ENCODE measurements around the gene PLCXD3.

The PLCXD3 gene

DNA sequence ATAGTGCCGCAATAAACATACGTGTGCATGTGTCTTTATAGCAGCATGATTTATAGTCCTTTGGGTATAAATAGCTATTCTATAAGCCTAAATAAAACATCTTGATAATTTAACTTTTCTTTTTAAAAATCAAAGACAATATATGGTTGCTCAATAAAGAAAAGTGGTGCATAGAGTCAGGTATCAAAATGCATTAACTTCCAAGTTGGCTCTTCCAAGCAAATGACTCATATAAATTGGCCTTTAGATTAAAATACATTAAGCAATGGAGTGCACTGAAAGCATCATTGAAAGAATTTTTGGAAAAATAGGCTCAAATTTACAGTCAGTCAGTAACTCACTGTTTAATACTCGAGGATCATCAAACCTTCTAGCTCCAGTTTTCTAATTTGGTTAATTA, 106.6 kb downstream of the PLCXD3 start:
- Mint-ChIP-seq H3K9me3 (peaks cover 9% of the 10 kb centered on the region), H3K27ac (ENCODE audit: low read depth) (no peak overlapping the region), H3K36me3 (ENCODE audit: insufficient read depth) (no peaks in the 10 kb centered on the region), H3K4me1 (no peaks in the 10 kb centered on the region), H3K4me3 (no peak overlapping the region), H3K27me3 (no peaks in the 10 kb centered on the region)
- no peak for ATAC-seq (replicated peaks; ENCODE audit: extremely low read depth, poor library complexity, severe bottlenecking)
- DNase-seq (ENCODE audit: low spot score in 2 of 2) = no peak

DNA sequence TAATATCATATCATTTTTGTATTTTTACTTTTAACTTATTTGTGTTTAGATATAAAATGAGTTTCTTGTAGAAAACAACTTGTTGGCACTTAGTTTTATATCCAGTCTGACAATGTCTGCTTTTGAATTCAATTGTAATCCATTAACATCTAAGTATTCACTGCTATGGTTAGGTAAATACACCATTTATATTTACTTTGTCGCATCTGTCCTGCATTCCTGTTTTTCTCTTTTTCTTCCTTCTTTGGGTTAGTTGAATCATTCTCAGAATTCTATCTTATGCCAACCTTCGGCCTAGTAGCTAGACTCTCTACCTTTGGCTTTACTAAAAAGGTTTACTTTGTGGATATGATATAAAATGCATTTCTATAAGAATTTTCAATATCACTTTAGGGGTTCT, 107.6 kb downstream of the PLCXD3 start:
- Mint-ChIP-seq H3K4me1 (no peaks in the 10 kb centered on the region), H3K9me3 (peaks cover 15% of the 10 kb centered on the region), H3K36me3 (ENCODE audit: insufficient read depth) (no peaks in the 10 kb centered on the region), H3K4me3 (no peak overlapping the region), H3K27ac (ENCODE audit: low read depth) (no peak overlapping the region), H3K27me3 (no peaks in the 10 kb centered on the region)
- DNase-seq (ENCODE audit: low spot score in 2 of 2) = no peak
- ATAC-seq (replicated peaks; ENCODE audit: extremely low read depth, poor library complexity, severe bottlenecking) = no peak

DNA sequence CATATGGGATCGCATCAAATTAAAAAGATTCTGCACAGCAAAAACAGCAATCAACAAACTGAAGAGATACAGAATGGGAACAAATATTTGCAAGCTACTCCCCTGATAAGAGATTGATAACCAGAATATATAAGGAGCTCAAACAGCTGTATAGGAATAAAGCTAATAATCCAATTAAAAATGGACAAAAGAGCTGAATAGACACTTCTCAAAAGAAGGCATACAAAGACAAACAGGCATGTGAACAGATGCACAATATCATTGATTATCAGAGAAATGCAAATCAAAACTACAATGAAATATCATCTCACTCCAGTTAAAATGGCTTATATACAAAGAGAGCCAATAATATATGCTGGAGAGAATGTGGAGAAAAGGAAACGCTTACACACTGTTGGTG, 110.6 kb downstream of the PLCXD3 start:
- H3K4me3 Mint-ChIP-seq = no peak overlapping the region

DNA sequence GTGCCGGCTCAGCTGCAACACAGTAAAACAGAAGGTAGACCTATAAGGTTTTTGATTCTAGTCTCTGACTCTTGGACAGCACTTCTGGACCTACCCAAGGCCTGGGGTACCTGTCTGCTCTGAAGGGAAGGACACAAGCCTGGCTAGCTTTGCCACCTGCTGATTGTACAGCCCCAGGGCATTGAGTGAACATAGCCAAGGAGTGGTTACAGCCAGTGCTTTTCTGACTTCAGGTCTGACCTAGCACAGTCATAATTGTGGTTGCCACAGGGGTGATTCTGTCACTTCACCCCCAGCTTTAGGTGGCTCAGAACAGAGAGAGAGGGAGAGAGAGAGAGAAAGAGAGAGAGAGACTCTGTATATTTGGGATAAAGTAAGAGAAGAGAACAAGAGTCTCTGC, 118.4 kb downstream of the PLCXD3 start:
- H3K27me3 Mint-ChIP-seq = no peaks in the 10 kb centered on the region
- no peaks in the 10 kb centered on the region for H3K36me3 Mint-ChIP-seq (ENCODE audit: insufficient read depth)
- no peak overlapping the region for H3K4me3 Mint-ChIP-seq
- no peak for DNase-seq (ENCODE audit: low spot score in 2 of 2)
- peaks cover 14% of the 10 kb centered on the region for H3K9me3 Mint-ChIP-seq
- no peaks in the 10 kb centered on the region for H3K4me1 Mint-ChIP-seq
- ATAC-seq (replicated peaks; ENCODE audit: extremely low read depth, poor library complexity, severe bottlenecking) = no peak
- H3K27ac Mint-ChIP-seq (ENCODE audit: low read depth) = no peak overlapping the region

More for the DNA sequence above, 110.6 kb downstream of the PLCXD3 start:
- Mint-ChIP-seq H3K36me3 (ENCODE audit: insufficient read depth) (no peaks in the 10 kb centered on the region), H3K4me1 (no peaks in the 10 kb centered on the region), H3K9me3 (peaks cover 14% of the 10 kb centered on the region), H3K27ac (ENCODE audit: low read depth) (no peak overlapping the region), H3K27me3 (no peaks in the 10 kb centered on the region)
- no peak for DNase-seq (ENCODE audit: low spot score in 2 of 2)
- no peak for ATAC-seq (replicated peaks; ENCODE audit: extremely low read depth, poor library complexity, severe bottlenecking)

DNA sequence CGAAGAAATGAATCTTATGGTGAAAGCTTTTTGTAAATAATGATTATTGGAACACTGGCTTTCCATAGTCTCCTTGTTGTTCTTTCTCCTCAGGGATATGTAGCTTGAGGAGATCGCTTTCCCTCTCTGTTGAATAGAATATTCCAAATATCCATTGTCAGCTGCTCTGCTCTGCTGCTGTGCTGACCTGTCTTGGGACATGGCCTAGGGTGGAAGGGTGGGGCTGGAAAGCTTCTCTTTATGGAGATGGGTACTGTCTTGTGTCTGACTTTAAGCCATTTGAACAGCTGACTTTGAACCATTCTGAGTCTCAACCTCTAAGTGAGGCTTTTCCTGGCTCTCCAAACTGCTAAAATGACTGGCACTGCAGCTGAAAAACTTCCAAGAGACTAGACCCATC, 135.8 kb downstream of the PLCXD3 start:
- no peaks in the 10 kb centered on the region for H3K27me3 Mint-ChIP-seq
- no peak for ATAC-seq (replicated peaks; ENCODE audit: extremely low read depth, poor library complexity, severe bottlenecking)
- DNase-seq (ENCODE audit: low spot score in 2 of 2) = no peak
- no peak overlapping the region for H3K27ac Mint-ChIP-seq (ENCODE audit: low read depth)
- H3K4me1 Mint-ChIP-seq = no peaks in the 10 kb centered on the region
- peaks cover 3% of the 10 kb centered on the region for H3K36me3 Mint-ChIP-seq (ENCODE audit: insufficient read depth)
- no peak overlapping the region for H3K4me3 Mint-ChIP-seq
- H3K9me3 Mint-ChIP-seq = peaks cover 12% of the 10 kb centered on the region

DNA sequence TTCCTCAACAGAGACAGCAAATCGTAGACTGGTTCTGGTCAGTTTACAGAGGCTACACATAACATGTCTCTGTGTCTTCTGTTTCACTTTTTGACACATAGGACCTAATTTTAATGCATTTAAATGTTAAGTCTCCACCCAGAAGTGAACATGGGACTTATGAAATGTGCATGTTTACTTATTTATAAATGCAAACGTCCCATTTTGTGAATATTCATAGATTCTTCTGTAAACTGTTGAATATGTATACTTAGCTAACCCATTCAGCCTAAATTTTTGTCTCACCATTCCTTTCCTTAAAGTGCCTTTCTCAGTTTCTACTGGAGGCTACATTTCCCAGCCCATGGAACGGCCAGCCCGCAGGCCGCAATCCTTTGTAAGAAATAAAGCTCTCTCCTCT, 137.2 kb downstream of the PLCXD3 start:
- Mint-ChIP-seq H3K4me3 (no peak overlapping the region), H3K27ac (ENCODE audit: low read depth) (no peak overlapping the region), H3K9me3 (peaks cover 12% of the 10 kb centered on the region), H3K36me3 (ENCODE audit: insufficient read depth) (peaks cover 3% of the 10 kb centered on the region), H3K27me3 (no peaks in the 10 kb centered on the region), H3K4me1 (no peaks in the 10 kb centered on the region)
- ATAC-seq (replicated peaks; ENCODE audit: extremely low read depth, poor library complexity, severe bottlenecking) = no peak
- no peak for DNase-seq (ENCODE audit: low spot score in 2 of 2)

DNA sequence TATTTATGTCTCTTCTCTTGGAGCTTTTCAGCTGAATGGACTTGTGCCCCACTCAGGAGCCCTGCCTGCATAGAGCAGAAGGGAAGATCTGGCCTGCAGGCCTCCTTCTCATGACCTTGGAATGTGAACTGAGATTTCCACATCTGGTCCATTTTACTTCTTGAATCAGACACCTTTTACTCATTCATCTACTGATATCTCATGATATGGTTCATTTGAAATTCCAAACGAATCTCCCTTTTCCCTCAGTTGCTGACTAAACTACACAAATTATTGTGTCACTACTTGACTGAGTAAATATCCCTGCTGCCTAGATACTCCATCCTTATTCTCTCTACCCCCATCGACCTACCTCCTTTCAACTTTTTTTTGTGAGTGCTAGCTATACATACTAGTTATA, 138.7 kb downstream of the PLCXD3 start:
- Mint-ChIP-seq H3K27me3 (no peaks in the 10 kb centered on the region), H3K4me1 (no peaks in the 10 kb centered on the region), H3K36me3 (ENCODE audit: insufficient read depth) (peaks cover 3% of the 10 kb centered on the region), H3K9me3 (peaks cover 12% of the 10 kb centered on the region), H3K4me3 (no peak overlapping the region), H3K27ac (ENCODE audit: low read depth) (no peak overlapping the region)
- DNase-seq (ENCODE audit: low spot score in 2 of 2) (no peak), ATAC-seq (replicated peaks; ENCODE audit: extremely low read depth, poor library complexity, severe bottlenecking) (no peak)

DNA sequence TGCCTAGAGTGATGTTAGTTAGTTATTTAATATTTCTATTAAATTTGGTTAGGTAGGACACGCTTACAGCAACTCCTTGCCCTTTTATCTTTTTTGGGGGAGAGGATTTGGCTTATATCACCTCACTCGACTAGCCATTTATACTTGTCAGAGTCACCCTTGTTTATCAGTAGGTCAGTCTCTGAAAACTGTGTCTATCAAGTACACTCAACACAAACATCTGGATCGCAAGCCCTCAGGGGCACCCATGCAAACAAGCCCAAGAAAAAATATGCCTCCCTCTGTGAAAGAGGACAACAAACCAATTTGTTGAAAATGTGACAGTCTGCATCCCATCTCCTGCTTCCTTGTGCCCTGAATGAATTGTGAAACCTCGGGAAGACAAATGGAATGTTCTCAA, 139.9 kb downstream of the PLCXD3 start:
- Mint-ChIP-seq H3K4me3 (no peak overlapping the region), H3K4me1 (no peaks in the 10 kb centered on the region), H3K36me3 (ENCODE audit: insufficient read depth) (peaks cover 3% of the 10 kb centered on the region), H3K9me3 (peaks cover 5% of the 10 kb centered on the region), H3K27ac (ENCODE audit: low read depth) (no peak overlapping the region), H3K27me3 (no peaks in the 10 kb centered on the region)
- ATAC-seq (replicated peaks; ENCODE audit: extremely low read depth, poor library complexity, severe bottlenecking) (no peak), DNase-seq (ENCODE audit: low spot score in 2 of 2) (no peak)

DNA sequence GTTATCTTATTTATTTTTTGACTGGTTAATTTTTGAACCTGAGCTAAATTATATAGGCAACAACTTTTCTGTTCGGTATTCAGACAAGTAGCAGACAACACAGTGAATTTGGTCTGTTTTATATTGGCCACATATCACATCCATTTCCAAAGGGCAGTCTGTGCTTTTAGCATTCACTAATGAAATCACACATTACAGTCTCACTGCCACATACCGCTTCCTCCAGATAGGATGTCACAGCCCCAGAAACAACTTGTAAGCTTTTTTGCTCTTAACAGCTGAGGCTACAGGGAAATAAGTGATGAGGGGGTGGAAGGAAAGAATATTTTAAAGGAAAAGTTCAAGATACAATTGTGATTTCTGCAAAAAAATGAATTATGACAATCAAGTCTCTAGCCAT, 140.6 kb downstream of the PLCXD3 start:
- no peak for ATAC-seq (replicated peaks; ENCODE audit: extremely low read depth, poor library complexity, severe bottlenecking)
- no peaks in the 10 kb centered on the region for H3K27me3 Mint-ChIP-seq
- H3K36me3 Mint-ChIP-seq (ENCODE audit: insufficient read depth) = peaks cover 3% of the 10 kb centered on the region
- no peak overlapping the region for H3K4me3 Mint-ChIP-seq
- no peak for DNase-seq (ENCODE audit: low spot score in 2 of 2)
- H3K27ac Mint-ChIP-seq (ENCODE audit: low read depth) = no peak overlapping the region
- H3K4me1 Mint-ChIP-seq = no peaks in the 10 kb centered on the region
- H3K9me3 Mint-ChIP-seq = peaks cover 5% of the 10 kb centered on the region

DNA sequence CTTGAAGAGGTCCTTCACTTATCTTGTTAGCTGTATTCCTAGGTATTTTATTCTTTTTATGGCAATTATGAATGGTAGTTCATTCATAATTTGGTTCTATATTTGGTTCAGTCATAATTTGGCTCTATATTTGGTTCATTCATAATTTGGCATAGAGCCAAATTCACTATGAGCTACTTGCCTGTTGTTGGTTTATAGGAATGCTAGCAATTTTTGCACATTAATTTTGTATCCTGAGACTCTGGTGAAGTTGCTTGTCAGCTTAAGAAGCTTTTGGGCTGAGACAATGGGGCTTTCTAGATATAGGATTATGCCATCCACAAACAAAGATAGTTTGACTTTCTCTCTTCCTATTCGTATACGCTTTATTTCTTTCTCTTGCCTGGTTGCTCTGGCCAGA, 142.2 kb downstream of the PLCXD3 start:
- DNase-seq (ENCODE audit: low spot score in 2 of 2) = no peak
- Mint-ChIP-seq H3K27ac (ENCODE audit: low read depth) (no peak overlapping the region), H3K4me3 (no peak overlapping the region), H3K27me3 (no peaks in the 10 kb centered on the region), H3K9me3 (no peaks in the 10 kb centered on the region), H3K36me3 (ENCODE audit: insufficient read depth) (peaks cover 2% of the 10 kb centered on the region), H3K4me1 (no peaks in the 10 kb centered on the region)
- no peak for ATAC-seq (replicated peaks; ENCODE audit: extremely low read depth, poor library complexity, severe bottlenecking)

DNA sequence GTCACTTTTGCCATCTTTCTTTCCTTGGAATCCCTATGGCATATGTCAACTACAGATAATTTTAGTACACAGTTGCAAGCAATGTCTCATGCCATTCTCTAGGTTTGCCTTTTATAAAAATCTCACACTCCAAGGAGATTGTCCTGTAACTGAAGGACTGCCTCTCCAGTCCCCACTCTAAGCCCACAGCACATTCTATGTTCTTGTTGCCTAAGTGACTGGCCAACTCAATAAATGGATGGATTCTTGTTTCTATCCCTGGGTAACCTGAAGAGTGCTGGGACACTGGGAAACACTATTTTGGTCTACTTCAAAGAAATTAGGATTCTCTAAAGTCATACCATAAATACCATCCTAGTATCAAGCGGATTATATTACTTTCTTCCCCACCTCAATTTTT, 145.0 kb downstream of the PLCXD3 start:
- no peaks in the 10 kb centered on the region for H3K9me3 Mint-ChIP-seq
- H3K4me3 Mint-ChIP-seq = no peak overlapping the region
- DNase-seq (ENCODE audit: low spot score in 2 of 2) (no peak), ATAC-seq (replicated peaks; ENCODE audit: extremely low read depth, poor library complexity, severe bottlenecking) (no peak)
- no peak overlapping the region for H3K27ac Mint-ChIP-seq (ENCODE audit: low read depth)
- H3K4me1 Mint-ChIP-seq = no peaks in the 10 kb centered on the region
- no peaks in the 10 kb centered on the region for H3K27me3 Mint-ChIP-seq
- H3K36me3 Mint-ChIP-seq (ENCODE audit: insufficient read depth) = no peaks in the 10 kb centered on the region

DNA sequence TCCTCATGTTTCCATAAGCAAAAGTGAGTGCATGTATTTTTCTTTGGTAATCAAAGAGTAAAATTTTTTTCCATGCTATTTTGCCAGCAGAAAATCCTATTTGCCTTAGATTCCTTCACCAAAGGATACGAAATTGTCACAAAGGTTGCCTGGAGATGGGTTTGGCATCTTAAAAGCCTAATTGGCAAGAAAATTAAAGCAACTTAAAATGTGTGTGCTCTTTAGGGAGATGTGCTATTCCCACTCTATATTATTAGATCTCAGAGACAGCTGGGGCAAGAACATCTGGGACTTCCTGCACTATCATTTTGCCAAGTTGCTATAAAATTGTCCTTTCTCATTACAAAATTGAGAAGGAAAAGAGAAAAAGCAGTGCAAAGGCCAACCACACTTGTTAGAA, 146.1 kb downstream of the PLCXD3 start:
- H3K4me1 Mint-ChIP-seq = no peaks in the 10 kb centered on the region
- no peaks in the 10 kb centered on the region for H3K36me3 Mint-ChIP-seq (ENCODE audit: insufficient read depth)
- no peak overlapping the region for H3K27ac Mint-ChIP-seq (ENCODE audit: low read depth)
- no peak for ATAC-seq (replicated peaks; ENCODE audit: extremely low read depth, poor library complexity, severe bottlenecking)
- no peak overlapping the region for H3K4me3 Mint-ChIP-seq
- H3K27me3 Mint-ChIP-seq = no peaks in the 10 kb centered on the region
- H3K9me3 Mint-ChIP-seq = peaks cover 3% of the 10 kb centered on the region
- no peak for DNase-seq (ENCODE audit: low spot score in 2 of 2)

DNA sequence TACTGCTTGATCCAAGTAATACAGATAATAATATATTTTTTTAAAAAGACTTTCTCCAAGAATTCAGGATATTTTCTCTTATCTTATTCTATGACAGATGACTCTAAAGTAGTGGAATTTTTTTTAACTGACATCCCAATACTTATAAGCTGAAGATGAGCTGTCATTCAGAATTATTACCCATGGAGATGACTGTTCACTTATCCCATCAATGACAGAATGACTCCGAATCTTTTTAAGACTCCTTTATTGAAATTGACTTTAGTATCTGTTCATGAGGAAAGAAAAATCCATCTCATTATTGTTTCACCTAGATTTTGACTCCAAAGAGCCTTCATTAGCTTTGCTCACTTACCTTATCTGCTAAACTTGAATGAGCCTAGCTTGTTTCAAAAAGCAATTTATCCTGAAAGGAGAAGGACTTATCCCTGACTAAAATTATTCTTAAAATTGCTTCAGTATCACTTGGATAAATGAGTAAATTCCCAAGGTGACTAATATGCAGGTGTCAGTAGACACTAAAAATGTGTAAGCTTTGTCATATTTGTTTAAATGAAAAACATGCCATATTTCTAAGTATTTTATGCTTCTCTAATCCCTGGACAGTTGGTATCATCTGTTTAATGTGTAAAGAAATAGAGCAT, 146.9 kb downstream of the PLCXD3 start:
- no peak for ATAC-seq (replicated peaks; ENCODE audit: extremely low read depth, poor library complexity, severe bottlenecking)
- Mint-ChIP-seq H3K27ac (ENCODE audit: low read depth) (no peak overlapping the region), H3K4me1 (no peaks in the 10 kb centered on the region)

DNA sequence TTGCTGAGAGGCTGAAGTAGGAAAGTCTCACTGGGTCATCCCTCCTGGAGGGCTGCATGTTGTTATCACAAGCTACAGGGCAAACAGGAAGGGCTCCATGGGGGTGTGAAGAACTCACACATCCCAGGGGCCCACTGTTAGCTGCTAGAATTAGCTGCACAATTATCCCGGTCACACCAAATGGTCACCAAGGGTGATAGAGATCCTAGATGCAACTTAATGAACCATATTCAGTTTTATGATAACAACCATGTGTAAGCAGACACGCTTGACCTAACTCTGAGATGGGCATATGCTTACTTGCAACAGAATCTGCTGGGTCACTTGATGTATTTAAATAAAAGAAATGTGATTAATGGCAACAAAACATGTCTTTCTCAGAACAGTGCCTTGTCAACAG, 153.6 kb downstream of the PLCXD3 start:
- Mint-ChIP-seq H3K4me1 (no peaks in the 10 kb centered on the region), H3K4me3 (no peak overlapping the region), H3K27ac (ENCODE audit: low read depth) (no peak overlapping the region), H3K27me3 (no peaks in the 10 kb centered on the region), H3K36me3 (ENCODE audit: insufficient read depth) (no peaks in the 10 kb centered on the region), H3K9me3 (peaks cover 7% of the 10 kb centered on the region)
- no peak for ATAC-seq (replicated peaks; ENCODE audit: extremely low read depth, poor library complexity, severe bottlenecking)
- no peak for DNase-seq (ENCODE audit: low spot score in 2 of 2)

More for the DNA sequence above, 146.9 kb downstream of the PLCXD3 start:
- peaks cover 7% of the 10 kb centered on the region for H3K9me3 Mint-ChIP-seq
- no peaks in the 10 kb centered on the region for H3K27me3 Mint-ChIP-seq
- no peak for DNase-seq (ENCODE audit: low spot score in 2 of 2)
- H3K36me3 Mint-ChIP-seq (ENCODE audit: insufficient read depth) = no peaks in the 10 kb centered on the region
- H3K4me3 Mint-ChIP-seq = no peak overlapping the region
